ENCODE results near the gene GPR161. TPM values are rescaled to one million over a fixed set of nuclear protein-coding genes. Genes with fewer than 3 reads are reported as not detected.
"Not testable (repeated sequence)": the region's sequence is repeated elsewhere in the genome, so short reads cannot be mapped to it uniquely, and the experiment has no call there.

The GPR161 gene
- total RNA-seq, 6 donors from 2014 or later, result 1.0 to 13.6 (median 8.5) TPM

- Histone ChIP-seq H3K27me3 (no peaks in the 10 kb centered on the region), H3K27ac (no peak overlapping the region), H3K4me1 (no peaks in the 10 kb centered on the region), H3K4me3 (no peak overlapping the region), H3K36me3 (no peaks in the 10 kb centered on the region), H3K9me3 (peaks cover 5 to 12% (median 8%) of the 10 kb centered on the region in 4 donors)
- DNase-seq (no peak), ATAC-seq (ENCODE audit: low FRiP score in 2 of 2) (no peak)
- 53 to 67% methylated on average over 1 of the region's 1 CpG for WGBS, 2 donors
- no peak for TF ChIP-seq POLR2AphosphoS5 (IDR thresholded peaks at IDR 0.05)
- TF ChIP-seq POLR2A (IDR thresholded peaks at IDR 0.05), result no peak
- no peak for TF ChIP-seq EP300 (IDR thresholded peaks at IDR 0.05)
- no peak for TF ChIP-seq CTCF (IDR thresholded peaks at IDR 0.05)
Observed at GRCh38 chr1:168159251-168159650, 22.5 kb upstream of the GPR161 start.

GRCh38 chr1:168157638-168158037, 20.9 kb upstream of the GPR161 start:
- no peaks in the 10 kb centered on the region for H3K27me3 ChIP-seq
- ATAC-seq (ENCODE audit: low FRiP score in 2 of 2) (no peak), DNase-seq (no peak)
- H3K36me3 ChIP-seq, result no peaks in the 10 kb centered on the region
- H3K9me3 ChIP-seq, result peaks cover 5 to 12% (median 8%) of the 10 kb centered on the region in 4 donors
- no peak overlapping the region for H3K4me3 ChIP-seq
- H3K4me1 ChIP-seq, result no peaks in the 10 kb centered on the region
- TF ChIP-seq POLR2A (IDR thresholded peaks at IDR 0.05), result no peak
- TF ChIP-seq CTCF (IDR thresholded peaks at IDR 0.05), result no peak
- TF ChIP-seq POLR2AphosphoS5 (IDR thresholded peaks at IDR 0.05), result no peak
- TF ChIP-seq EP300 (IDR thresholded peaks at IDR 0.05), result no peak
- no peak overlapping the region for H3K27ac ChIP-seq

GRCh38 chr1:168155910-168156309, 19.2 kb upstream of the GPR161 start:
- 59 to 72% methylated on average over 4 of the region's 4 CpGs for WGBS, 2 donors
- Histone ChIP-seq H3K27me3 (no peaks in the 10 kb centered on the region), H3K36me3 (no peaks in the 10 kb centered on the region), H3K4me1 (no peaks in the 10 kb centered on the region), H3K9me3 (peaks cover 5 to 12% (median 8%) of the 10 kb centered on the region in 4 donors), H3K27ac (no peak overlapping the region), H3K4me3 (no peak overlapping the region)
- DNase-seq (no peak), ATAC-seq (ENCODE audit: low FRiP score in 2 of 2) (no peak)
- TF ChIP-seq CTCF (IDR thresholded peaks at IDR 0.05), result no peak
- no peak for TF ChIP-seq POLR2A (IDR thresholded peaks at IDR 0.05)
- no peak for TF ChIP-seq EP300 (IDR thresholded peaks at IDR 0.05)
- no peak for TF ChIP-seq POLR2AphosphoS5 (IDR thresholded peaks at IDR 0.05)

GRCh38 chr1:168154707-168155106, 18.0 kb upstream of the GPR161 start:
- not testable (repeated sequence) for ATAC-seq (ENCODE audit: low FRiP score in 2 of 2); H3K9me3 ChIP-seq; H3K4me1 ChIP-seq

GRCh38 chr1:168151935-168152334, 15.2 kb upstream of the GPR161 start:
- Histone ChIP-seq H3K27me3 (no peaks in the 10 kb centered on the region), H3K4me1 (no peaks in the 10 kb centered on the region), H3K9me3 (no peaks in the 10 kb centered on the region), H3K4me3 (no peak overlapping the region), H3K27ac (no peak overlapping the region), H3K36me3 (no peaks in the 10 kb centered on the region)
- DNase-seq, result no peak
- ATAC-seq (ENCODE audit: low FRiP score in 2 of 2), result no peak
- 87 to 95% methylated on average over 4 of the region's 4 CpGs for WGBS, 2 donors
- TF ChIP-seq POLR2AphosphoS5 (IDR thresholded peaks at IDR 0.05) (no peak), EP300 (IDR thresholded peaks at IDR 0.05) (no peak), CTCF (IDR thresholded peaks at IDR 0.05) (no peak), POLR2A (IDR thresholded peaks at IDR 0.05) (no peak)

More at GRCh38 chr1:168154707-168155106, 18.0 kb upstream of the GPR161 start:
- H3K27me3 ChIP-seq, DNase-seq, H3K4me3 ChIP-seq, H3K36me3 ChIP-seq, H3K27ac ChIP-seq: not testable (repeated sequence)
- WGBS, 2 donors, result 54 to 58% methylated on average over 4 of the region's 4 CpGs
